DND-41 (cell line): ENCODE results near the gene HERC5.
"Not testable (repeated sequence)": the region's sequence is repeated elsewhere in the genome, so short reads cannot be mapped to it uniquely, and the experiment has no call there.

ENCODE experiments used
- ATAC-seq: fragments of 200-7000 bp; cut with Tn5 transposase; 3 replicates; pipeline ENCODE4 v1.9.1; 2021; ENCODE audit warnings: low read depth; ENCODE audit not compliant: insufficient read depth
- DNase-seq: peaks from one replicate; pipeline ENCODE4 v3.0.0-alpha.2; 2020
- H2AFZ ChIP-seq: 2 replicates; pipeline ENCODE4 v1.6.0; 2012; ENCODE audit warnings: low read depth, low read length
- H3K27ac ChIP-seq: 2 replicates; pipeline ENCODE4 v1.5.1; 2012; ENCODE audit warnings: low read length, inconsistent platforms
- H3K27me3 ChIP-seq: fragments of 200-600 bp; sonication (generic); 2 replicates; pipeline ENCODE4 v1.6.0; 2012; ENCODE audit warnings: low read length, mild to moderate bottlenecking, inconsistent platforms; ENCODE audit not compliant: insufficient read depth, poor library complexity
- H3K36me3 ChIP-seq: 2 replicates; pipeline ENCODE4 v1.5.1; 2012; ENCODE audit warnings: low read length, inconsistent platforms; ENCODE audit not compliant: insufficient read depth
- H3K4me1 ChIP-seq: 2 replicates; pipeline ENCODE4 v1.5.1; 2012; ENCODE audit warnings: mild to moderate bottlenecking, low read length; ENCODE audit not compliant: insufficient read depth
- H3K4me2 ChIP-seq: 2 replicates; pipeline ENCODE4 v1.6.0; 2012; ENCODE audit warnings: mild to moderate bottlenecking, moderate library complexity, low read length, inconsistent platforms; ENCODE audit not compliant: insufficient read depth
- H3K4me3 ChIP-seq, 2 experiments: fragments of 200-600 bp in 1 of 2; shearing (Covaris generic) in 1 of 2; 2 replicates each; pipeline ENCODE4 v1.5.1; 2012 to 2016; ENCODE audit warnings: inconsistent platforms in 2 of 2, low read length in 2 of 2, mild to moderate bottlenecking in 2 of 2, low read depth in 1 of 2, moderate library complexity in 1 of 2
- H3K79me2 ChIP-seq: 2 replicates; pipeline ENCODE4 v1.6.0; 2012; ENCODE audit warnings: low read length, inconsistent platforms; ENCODE audit not compliant: insufficient read depth
- H3K9ac ChIP-seq: 2 replicates; pipeline ENCODE4 v1.6.0; 2012; ENCODE audit warnings: low read depth, mild to moderate bottlenecking, inconsistent platforms, low read length, moderate library complexity
- H3K9me3 ChIP-seq: 2 replicates; pipeline ENCODE4 v1.5.1; 2012; ENCODE audit warnings: low read length, moderate library complexity, mild to moderate bottlenecking, inconsistent platforms; ENCODE audit not compliant: insufficient read depth, severe bottlenecking
- H4K20me1 ChIP-seq: 2 replicates; pipeline ENCODE4 v1.6.0; 2012; ENCODE audit warnings: low read length; ENCODE audit not compliant: insufficient read depth
- EZH2 ChIP-seq: IDR thresholded peaks from 3 replicates; pipeline ENCODE4 v1.6.1; 2012; ENCODE audit warnings: borderline replicate concordance, low read depth, mild to moderate bottlenecking, moderate library complexity, low read length, inconsistent platforms; ENCODE audit not compliant: severe bottlenecking
- TF ChIP-seq, protein P1 (sequence below): IDR thresholded peaks from 2 replicates; pipeline ENCODE4 v1.5.1; 2012; ENCODE audit warnings: borderline replicate concordance, low read length, moderate library complexity, mild to moderate bottlenecking; ENCODE audit not compliant: poor library complexity, severe bottlenecking; ENCODE audit errors: extremely low read depth

Gene HERC5

DNA sequence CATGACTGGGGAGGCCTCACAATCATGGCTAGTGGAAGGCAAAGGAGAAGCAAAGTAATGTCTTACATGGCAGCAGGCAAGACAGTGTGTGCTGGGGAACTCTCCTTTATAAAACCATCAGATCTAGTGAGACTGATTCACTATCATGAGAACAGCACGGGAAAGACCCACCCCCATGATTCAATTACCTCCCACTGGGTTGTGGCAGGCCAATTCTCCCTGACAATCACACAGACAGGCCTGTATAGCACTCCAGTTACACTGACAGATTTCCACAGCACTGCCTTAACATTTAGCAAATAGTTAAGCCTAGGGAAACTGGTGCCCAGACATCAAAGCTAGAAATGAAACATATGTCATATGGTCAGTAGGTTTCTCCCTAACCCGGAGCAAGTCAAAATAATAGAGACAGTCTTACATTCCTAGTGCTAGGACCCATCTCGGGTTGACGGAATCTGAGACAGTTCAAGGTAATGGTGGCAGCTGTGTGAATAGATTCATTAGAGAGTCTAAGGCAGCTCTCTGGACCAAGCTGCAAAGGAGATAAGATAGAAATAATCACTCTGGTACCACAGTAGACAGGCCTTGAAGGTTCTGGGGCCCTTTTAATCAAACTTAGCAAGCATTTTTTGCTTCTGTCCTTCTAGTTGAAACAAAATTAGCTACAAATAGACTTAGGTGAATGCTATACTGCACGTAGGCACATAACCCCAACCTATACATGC lies 9.4 kb upstream of the HERC5 start:
- TF ChIP-seq EZH2 = no peak
- TF ChIP-seq, protein P1, sequence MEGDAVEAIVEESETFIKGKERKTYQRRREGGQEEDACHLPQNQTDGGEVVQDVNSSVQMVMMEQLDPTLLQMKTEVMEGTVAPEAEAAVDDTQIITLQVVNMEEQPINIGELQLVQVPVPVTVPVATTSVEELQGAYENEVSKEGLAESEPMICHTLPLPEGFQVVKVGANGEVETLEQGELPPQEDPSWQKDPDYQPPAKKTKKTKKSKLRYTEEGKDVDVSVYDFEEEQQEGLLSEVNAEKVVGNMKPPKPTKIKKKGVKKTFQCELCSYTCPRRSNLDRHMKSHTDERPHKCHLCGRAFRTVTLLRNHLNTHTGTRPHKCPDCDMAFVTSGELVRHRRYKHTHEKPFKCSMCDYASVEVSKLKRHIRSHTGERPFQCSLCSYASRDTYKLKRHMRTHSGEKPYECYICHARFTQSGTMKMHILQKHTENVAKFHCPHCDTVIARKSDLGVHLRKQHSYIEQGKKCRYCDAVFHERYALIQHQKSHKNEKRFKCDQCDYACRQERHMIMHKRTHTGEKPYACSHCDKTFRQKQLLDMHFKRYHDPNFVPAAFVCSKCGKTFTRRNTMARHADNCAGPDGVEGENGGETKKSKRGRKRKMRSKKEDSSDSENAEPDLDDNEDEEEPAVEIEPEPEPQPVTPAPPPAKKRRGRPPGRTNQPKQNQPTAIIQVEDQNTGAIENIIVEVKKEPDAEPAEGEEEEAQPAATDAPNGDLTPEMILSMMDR = no peak
- peaks cover under 1% of the 10 kb centered on the region for H3K9me3 ChIP-seq
- ATAC-seq = no peak
- no peak overlapping the region for H3K27ac ChIP-seq
- H3K4me3 ChIP-seq = no peak overlapping the region
- no peaks in the 10 kb centered on the region for H3K4me1 ChIP-seq
- no peaks in the 10 kb centered on the region for H3K36me3 ChIP-seq
- H3K79me2 ChIP-seq = no peaks in the 10 kb centered on the region
- H3K27me3 ChIP-seq = no peaks in the 10 kb centered on the region
- no peak overlapping the region for H3K9ac ChIP-seq
- H2AFZ ChIP-seq = no peak overlapping the region
- no peak overlapping the region for H3K4me2 ChIP-seq
- DNase-seq = no peak
- no peaks in the 10 kb centered on the region for H4K20me1 ChIP-seq

DNA sequence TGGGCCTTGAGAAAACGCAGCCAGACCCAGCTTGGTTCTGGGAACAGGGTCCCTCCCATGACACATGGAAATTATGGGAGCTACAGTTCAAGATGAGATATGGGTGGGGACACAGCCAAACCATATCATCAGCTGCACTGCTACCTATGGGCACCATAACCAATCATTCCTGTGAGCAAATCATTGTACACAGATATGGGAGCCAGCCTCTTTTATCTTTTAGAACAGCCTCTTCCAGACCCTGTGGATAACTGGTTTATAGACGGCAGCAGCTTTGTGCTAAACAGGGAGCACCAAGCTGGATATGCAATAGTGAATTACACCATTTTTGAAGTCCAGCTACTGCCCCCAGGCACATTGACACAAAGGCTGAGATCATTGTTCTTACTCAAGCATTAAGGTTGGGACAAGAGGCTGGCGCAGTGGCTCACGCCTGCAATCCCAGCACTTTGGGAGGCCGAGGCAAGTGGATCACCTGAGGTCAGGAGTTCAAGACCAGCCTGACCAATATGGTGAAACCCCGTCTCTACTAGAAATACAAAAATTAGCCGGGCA lies 8.6 kb upstream of the HERC5 start:
- H4K20me1 ChIP-seq, H2AFZ ChIP-seq, ATAC-seq, H3K4me3 ChIP-seq, DNase-seq, H3K36me3 ChIP-seq, H3K27ac ChIP-seq, H3K9me3 ChIP-seq, H3K9ac ChIP-seq, H3K79me2 ChIP-seq, H3K4me1 ChIP-seq, H3K27me3 ChIP-seq, H3K4me2 ChIP-seq: not testable (repeated sequence)

DNA sequence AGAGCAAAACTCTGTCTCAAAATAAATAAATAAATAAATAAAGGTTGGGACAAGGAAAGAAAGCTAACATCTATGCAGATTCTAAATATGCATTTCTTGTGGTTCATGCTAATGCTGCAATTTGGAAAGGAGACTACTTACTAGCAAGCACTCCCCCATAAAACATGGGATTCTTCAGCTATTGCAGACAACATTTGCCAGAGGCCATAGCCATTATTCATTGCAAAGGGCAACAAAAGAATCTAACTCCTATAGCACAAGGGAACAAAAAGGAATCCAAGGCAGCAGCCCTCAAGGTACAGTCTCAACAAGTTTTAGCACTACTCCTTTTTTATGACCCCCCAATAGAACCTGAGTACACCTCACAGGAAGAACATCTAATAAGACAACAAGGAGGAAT lies 8.0 kb upstream of the HERC5 start:
- Histone ChIP-seq H4K20me1 (no peaks in the 10 kb centered on the region), H3K9ac (no peak overlapping the region), H3K4me1 (no peaks in the 10 kb centered on the region), H3K27me3 (no peaks in the 10 kb centered on the region), H3K36me3 (no peaks in the 10 kb centered on the region), H3K4me3 (no peak overlapping the region), H3K79me2 (no peaks in the 10 kb centered on the region), H3K4me2 (no peak overlapping the region), H3K27ac (no peak overlapping the region), H2AFZ (no peak overlapping the region), H3K9me3 (no peaks in the 10 kb centered on the region)
- TF ChIP-seq, protein P1 = no peak
- no peak for TF ChIP-seq EZH2
- DNase-seq (no peak), ATAC-seq (no peak)

DNA sequence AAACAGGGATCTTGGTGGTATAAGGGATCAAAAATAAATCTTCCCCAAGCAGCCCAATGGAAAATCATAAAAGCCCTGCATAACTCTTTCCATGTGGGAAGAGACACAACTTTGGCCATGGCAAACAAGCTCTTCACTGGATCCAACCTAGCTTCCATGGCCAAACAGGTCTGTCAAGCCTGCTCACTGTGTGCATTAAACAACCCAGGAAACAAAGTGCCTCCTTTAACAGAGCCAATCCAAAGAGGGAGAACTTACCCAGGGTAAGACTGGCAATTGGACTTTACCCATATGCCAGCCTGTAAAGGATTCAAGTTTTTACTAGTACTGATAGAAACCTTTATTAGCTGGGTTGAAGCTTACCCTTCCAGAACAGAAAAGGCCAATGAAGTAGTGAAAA lies 7.6 kb upstream of the HERC5 start:
- H4K20me1 ChIP-seq = no peaks in the 10 kb centered on the region
- ATAC-seq (no peak), DNase-seq (no peak)
- H3K79me2 ChIP-seq = no peaks in the 10 kb centered on the region
- H3K9me3 ChIP-seq = no peaks in the 10 kb centered on the region
- no peak overlapping the region for H3K4me3 ChIP-seq
- H3K27me3 ChIP-seq = no peaks in the 10 kb centered on the region
- TF ChIP-seq EZH2 = no peak
- TF ChIP-seq, protein P1 = no peak
- no peak overlapping the region for H2AFZ ChIP-seq
- H3K4me1 ChIP-seq = no peaks in the 10 kb centered on the region
- no peaks in the 10 kb centered on the region for H3K36me3 ChIP-seq
- no peak overlapping the region for H3K27ac ChIP-seq
- H3K9ac ChIP-seq = no peak overlapping the region
- no peak overlapping the region for H3K4me2 ChIP-seq
